Measurements from ENCODE around the gene TBC1D24.
"Not testable (repeated sequence)": the region's sequence is repeated elsewhere in the genome, so short reads cannot be mapped to it uniquely, and the experiment has no call there.

Gene TBC1D24

DNA sequence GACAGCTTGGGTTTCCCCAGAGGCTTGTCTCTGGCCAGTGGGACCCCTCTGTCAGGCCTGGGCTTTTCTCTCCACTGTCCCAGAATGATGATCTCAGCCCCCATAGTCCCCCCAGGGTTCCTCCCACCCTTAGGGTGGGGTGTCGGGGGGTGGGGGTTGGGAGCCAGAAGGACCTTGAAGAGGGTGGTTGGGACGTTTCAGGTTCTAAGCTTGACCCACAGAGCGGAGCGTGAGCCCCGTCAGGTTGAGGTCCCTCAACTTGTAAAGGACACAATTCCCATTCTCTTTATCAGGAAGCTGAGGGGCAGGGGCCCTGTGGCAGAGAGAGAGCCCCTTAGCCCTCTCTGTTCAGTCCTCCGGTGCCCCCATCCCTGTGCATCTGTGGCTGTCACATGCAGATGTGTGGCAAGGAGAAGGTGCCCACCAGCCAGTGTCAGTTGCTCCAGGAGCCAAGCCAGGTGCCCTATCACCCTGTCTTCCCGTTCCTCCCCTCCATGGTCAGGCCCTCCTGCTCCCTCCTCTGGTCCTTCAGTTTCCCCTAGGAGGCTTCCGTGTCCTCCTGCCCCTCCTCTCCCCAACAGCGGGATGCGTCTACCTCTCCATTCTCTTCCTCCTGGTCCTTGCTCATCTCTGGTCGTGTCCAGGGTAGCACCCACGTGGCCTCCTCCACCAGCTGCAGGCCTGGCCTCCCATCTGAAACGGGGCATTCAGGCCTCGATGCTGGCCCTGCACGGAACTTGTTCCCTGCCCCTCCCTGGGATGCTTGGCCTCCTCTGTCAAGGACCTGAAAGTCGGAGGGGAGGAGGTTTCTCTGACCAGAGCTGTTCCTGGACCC is 5.3 kb upstream of the TBC1D24 start:
- DNase-seq (ENCODE audit: low read depth) = no peak

DNA sequence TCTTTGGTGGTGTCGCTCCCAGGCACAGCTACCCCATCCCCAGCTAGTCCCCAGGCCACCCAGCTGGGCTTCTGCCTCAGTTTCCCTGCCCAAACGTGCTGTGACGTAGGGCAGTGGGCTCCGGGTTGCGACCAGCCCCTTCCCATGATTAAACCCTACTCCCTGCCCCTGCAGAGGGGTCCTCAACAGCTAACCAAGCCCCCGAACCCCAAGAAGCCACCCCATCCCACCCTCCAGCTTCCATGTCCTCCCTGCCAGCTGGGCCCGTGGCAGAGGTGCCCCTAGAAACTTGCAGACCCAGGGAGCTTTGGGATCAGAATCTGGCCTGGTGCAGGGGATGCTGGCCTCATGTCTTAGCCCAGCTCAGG is 4.7 kb upstream of the TBC1D24 start:
- DNase-seq (ENCODE audit: low read depth) = no peak

DNA sequence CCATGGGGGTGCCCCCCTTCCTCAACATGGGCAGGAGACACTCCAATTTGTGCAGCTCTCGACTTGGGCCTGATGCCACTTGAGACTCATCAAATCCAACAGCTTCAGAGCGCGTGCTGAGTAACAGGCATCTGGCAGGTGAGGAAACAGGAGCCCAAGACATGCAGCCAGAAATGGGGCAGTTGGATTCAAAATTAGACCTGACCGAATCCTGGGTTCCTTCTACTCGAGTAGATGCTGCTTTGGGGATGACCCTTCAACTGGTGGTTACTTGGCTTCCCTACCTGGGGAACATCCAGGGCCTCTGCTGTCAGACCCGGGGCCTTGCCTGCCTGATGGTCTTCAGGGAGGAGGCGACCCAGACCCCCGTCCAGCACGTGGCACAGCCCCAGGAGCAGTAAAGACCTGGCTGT is 4.3 kb upstream of the TBC1D24 start:
- no peak for DNase-seq (ENCODE audit: low read depth)

DNA sequence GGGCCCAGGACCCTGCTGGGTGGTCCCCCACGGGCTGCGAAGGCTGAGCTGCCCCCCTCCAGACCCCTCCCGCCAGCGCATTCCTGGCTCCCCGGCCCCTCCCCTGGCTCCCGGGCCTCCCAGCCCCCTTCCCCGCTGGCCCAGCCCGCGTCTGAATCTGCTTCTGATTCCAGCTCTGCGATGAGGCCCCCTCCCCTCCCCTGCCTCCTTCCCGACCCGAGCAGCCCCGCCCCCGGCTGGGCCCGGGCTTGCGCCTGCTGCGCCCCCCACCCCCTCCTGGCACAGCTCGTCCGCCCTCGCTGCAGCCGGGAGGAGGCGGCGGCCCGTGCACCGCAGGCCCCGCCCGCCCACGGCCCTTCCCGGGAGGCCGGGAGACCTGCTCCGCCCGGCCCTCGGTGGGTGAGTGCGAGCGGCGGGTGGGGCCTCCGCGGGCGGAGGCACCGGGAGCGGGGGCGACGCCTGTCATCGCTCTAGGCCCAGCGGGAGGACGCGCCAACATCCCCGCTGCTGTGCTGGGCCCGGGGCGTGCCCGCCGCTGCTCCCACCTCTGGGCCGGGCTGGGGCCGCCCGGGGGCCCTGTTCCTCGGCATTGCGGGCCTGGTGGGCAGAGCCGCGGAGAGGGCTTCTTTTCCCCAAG is 3.8 kb upstream of the TBC1D24 start, which contains the start of gene NTN3:
TSS of gene NTN3 (plus strand) at position 282 of the 637 bp plus-strand sequence. CDS start 405 bp downstream, outside the sequence.
- DNase-seq (ENCODE audit: low read depth) = no peak

DNA sequence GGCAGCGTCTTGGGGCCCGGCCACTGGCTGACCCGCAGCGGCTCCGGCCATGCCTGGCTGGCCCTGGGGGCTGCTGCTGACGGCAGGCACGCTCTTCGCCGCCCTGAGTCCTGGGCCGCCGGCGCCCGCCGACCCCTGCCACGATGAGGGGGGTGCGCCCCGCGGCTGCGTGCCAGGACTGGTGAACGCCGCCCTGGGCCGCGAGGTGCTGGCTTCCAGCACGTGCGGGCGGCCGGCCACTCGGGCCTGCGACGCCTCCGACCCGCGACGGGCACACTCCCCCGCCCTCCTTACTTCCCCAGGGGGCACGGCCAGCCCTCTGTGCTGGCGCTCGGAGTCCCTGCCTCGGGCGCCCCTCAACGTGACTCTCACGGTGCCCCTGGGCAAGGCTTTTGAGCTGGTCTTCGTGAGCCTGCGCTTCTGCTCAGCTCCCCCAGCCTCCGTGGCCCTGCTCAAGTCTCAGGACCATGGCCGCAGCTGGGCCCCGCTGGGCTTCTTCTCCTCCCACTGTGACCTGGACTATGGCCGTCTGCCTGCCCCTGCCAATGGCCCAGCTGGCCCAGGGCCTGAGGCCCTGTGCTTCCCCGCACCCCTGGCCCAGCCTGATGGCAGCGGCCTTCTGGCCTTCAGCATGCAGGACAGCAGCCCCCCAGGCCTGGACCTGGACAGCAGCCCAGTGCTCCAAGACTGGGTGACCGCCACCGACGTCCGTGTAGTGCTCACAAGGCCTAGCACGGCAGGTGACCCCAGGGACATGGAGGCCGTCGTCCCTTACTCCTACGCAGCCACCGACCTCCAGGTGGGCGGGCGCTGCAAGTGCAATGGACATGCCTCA is 3.1 kb upstream of the TBC1D24 start:
- DNase-seq (ENCODE audit: low read depth) = no peak

DNA sequence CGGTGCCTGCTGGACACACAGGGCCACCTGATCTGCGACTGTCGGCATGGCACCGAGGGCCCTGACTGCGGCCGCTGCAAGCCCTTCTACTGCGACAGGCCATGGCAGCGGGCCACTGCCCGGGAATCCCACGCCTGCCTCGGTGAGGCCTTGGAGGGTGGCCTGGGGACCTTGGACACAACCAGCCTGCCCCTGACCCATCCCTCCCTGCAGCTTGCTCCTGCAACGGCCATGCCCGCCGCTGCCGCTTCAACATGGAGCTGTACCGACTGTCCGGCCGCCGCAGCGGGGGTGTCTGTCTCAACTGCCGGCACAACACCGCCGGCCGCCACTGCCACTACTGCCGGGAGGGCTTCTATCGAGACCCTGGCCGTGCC is 2.5 kb upstream of the TBC1D24 start:
- no peak for DNase-seq (ENCODE audit: low read depth)

DNA sequence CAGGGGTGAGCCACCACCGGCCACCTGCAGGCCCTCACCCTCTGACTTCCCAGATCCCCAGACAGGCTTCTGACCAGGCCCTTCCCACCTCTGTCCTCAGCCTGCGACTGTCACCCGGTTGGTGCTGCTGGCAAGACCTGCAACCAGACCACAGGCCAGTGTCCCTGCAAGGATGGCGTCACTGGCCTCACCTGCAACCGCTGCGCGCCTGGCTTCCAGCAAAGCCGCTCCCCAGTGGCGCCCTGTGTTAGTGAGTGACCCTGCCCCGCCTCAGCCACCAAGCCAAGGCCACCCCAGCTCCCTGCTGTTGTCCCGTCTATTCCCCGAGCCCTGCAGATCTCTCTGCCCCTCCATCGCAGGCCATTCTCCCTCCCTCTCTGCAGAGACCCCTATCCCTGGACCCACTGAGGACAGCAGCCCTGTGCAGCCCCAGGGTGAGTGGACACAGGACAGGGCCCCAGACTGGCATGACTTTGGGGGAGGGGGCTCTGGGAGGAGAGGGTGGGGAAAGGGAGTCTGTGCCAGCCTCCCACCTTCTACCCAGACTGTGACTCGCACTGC is 2.0 kb upstream of the TBC1D24 start:
- no peak for DNase-seq (ENCODE audit: low read depth)

DNA sequence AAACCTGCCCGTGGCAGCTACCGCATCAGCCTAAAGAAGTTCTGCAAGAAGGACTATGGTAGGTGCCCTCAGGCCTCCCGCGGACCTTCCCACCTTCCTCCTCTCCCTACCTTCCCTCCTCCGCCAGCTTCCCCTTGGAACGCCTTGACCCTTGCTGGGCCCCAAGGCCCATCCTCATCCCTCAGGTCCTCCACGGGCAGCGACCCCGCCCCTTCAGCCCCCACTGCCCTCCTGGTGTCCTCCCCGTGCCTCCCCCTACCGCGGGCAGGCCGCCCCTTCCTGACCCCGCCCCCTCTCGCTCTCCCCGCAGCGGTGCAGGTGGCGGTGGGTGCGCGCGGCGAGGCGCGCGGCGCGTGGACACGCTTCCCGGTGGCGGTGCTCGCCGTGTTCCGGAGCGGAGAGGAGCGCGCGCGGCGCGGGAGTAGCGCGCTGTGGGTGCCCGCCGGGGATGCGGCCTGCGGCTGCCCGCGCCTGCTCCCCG is 1.4 kb upstream of the TBC1D24 start:
- DNase-seq (ENCODE audit: low read depth) = no peak

DNA sequence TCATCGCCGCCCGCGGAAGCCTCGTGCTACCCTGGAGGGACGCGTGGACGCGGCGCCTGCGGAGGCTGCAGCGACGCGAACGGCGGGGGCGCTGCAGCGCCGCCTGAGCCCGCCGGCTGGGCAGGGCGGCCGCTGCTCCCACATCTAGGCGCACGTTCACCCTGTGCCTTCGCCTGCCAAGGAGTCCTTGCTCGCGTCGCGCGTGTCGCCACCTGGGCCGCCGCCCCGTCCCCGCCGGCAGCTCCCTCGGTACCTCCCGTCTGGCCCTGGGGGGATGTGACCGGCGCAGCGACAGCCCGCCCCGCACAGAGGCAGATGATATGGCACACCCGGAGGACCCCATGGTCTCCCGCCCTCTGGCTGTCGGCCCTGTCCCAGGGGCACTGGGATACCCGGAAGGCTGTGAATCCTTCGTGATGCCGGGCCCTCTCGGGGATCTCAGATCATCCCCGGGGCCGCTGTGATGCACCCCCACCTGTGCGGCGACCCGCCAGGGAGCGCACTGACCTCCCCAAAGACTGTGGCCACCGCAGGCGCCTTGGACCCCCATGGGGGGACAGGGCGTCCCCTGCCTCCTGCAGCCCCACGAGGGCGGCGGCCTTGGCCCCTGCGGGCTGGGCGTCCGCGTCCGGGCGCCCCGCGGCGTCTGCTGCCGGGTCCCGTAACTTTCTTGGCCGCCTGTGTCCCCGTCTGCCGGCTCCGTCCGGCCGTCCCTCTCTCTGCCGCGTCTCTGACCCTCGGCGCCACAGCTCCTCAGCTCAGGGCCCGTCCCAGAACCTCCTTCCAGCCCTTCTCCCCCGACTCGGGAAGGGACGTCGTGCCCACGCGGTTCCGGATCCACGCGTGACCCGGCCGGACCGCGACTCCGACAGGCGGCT is 689 bp upstream of the TBC1D24 start:
- DNase-seq (ENCODE audit: low read depth) = no peak

DNA sequence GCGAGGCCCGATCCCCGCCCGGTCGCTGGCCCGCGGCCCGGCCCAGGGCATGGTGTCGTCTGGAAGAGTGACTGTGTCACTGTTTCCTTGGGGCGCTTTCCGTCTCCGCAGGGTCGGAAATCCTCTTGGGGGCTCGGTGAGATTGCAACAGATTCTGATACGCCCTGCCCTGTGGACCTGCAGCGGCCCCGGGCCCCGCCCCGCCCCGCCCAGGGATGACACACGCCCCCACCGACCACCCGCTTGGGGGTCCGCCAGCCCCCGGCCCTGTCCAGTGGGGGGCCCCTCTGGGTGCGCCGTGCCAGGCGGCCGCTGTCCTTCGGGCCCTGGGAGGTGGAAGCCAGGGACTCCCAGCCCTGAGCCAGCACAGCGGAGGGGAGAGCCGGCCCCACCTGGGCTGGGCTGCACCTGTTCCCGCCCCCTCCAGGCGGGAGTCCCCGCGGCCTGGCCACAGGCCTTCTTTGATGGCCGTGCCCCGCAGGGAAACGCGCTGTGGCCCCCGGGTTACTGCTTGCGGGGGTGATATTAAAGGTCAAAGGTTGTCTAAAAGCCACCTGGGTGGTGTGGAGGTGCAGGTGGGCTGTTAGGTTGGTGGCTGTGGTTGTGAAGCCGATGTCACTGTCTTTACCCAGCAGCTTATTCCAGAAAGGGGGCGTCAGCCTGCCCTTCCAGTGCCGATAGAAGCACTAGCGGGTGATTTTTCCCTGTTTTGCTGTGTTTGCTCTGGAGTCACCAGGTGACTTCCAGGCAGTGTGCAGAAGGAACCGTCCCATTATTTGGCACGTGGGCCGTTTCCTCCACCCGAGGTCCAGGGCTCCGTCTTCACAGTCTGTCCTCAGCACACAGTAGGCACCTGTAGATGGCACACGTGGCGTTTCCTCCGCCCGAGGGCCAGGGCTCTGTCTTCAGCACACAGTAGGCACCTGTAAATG is 752 bp downstream of the TBC1D24 start:
- no peak for DNase-seq (ENCODE audit: low read depth)

DNA sequence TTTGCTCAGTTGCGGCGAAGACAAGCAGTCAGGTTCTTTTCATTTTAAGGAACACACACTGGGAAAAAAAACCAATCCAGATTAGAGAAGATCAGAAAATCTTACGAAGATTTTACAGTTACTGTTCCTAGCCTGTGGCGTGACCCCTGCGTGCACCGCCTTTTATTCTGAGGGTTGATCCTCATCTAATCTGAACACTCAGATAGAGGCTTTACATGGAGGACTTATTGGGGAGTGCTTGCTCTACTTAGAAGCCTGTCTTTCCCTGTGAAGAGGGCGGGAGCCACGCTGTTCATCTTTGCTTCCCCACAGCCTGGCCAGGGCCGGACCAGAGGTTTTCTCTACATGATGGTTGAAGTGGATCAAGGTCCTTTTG is 1.4 kb downstream of the TBC1D24 start:
- DNase-seq (ENCODE audit: low read depth) = no peak

DNA sequence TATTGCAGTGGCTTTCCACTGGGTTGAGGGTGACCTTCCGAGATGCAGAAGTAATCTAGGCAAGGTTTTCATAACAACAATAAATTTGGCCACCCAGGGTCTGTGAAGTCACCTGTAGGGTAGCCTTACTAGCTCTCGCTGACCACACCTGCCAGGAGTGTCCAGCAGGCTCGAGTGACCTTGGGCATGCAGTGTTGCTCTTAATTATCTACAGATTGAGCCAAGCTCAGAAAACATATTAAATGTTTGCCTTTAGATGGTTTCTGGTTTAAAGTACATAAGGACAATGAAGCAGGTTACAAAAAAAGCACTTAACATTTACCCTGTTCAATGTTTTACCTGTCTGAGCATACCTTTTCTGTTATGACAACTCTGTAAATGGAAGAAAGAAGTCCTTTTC is 1.8 kb downstream of the TBC1D24 start:
- DNase-seq (ENCODE audit: low read depth) = no peak

DNA sequence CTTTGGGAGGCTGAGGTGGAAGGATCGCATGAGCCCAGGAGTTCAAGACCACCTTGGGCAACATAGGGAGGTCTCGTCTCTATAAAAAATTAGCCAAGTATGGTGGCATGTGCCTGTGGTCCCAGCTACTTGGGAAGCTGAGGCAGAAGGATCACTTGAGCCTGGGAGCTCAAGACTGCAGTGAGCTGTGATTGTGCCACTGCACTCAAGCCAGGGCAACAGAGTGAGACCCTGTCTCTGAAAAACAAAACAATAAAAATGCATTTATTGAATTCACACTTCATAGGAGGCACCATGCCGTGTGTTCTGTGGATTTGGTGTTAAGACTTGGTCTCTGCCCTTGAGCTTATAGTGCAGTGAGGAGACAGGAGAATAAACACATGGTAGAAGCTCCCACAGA is 2.4 kb downstream of the TBC1D24 start:
- DNase-seq (ENCODE audit: low read depth) = no peak

DNA sequence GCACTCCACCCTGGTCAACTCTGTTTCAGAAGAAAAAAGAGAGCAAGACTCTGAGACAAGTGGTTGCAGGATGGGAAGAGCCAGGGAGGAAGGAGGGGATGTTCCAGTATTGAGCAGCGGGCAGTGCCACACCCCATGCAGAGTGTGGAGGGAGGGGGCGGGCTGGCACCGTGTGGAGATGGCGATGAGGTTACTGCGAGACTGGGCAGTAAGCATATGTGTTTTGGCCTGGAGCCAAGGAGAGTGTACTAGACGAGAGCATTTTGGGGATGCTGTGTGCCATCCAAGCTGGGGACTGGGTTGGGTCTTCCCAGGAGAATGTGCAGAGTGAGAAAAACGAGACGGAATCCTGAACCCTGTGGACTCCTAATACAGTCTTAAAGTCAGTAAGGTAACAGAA is 3.4 kb downstream of the TBC1D24 start:
- DNase-seq (ENCODE audit: low read depth) = no peak

DNA sequence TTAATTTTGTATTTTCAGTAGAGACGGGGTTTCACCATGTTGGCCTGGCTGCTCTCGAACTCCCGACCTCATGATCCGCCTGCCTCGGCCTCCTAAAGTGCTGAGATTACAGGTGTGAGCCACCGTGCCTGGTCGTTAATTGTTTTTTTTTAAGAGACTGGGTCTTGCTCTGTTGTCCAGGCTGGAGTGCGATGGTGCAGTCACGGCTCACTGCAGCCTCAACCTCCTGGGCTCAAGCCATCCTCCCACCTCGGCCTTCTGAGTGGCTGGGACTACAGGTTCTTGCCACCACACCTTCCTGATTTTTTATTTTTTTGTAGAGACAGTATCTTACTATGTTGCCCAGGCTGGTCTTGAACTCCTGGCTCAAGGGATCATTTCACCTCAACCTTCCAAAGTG is 5.1 kb downstream of the TBC1D24 start:
- not testable (repeated sequence) for DNase-seq (ENCODE audit: low read depth)

DNA sequence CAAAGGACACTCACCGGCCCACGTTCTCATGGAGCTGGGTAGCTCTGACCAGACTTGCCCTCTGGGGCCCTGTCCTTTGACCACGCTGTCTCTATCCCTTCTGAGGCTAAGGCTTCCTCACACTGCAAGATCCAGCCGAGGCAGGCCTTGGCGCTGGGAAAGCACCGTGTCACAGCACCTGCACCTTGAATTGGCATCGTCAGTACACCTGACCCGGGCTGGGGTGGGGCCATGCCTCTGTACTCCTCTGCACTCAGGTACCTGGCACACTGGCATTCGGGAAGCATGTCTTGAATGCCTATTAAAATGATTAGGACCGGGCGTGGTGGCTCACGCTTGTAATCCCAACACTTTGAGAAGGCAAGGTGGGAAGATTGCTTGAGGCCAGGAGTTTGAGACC is 6.0 kb downstream of the TBC1D24 start:
- no peak for DNase-seq (ENCODE audit: low read depth)

DNA sequence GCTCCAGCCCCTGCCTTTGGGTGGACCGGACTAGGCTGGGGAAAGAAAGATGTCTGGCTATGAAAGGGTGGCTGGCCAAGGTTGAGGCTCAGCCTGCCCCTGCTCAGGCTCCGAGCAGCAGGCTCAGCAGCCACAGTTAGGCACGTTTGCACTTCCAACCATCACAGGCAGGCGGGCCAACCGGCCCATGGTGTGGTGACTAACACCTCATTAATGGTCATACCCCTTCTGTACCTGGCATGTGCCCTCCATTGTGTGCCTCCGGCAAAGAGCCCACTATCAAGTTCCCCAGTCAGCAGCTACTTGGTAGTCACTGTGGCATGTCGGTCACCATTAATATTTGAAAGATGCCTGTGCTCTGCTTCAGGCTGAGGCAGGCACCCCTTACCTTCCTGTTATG is 6.7 kb downstream of the TBC1D24 start:
- DNase-seq (ENCODE audit: low read depth) = no peak

DNA sequence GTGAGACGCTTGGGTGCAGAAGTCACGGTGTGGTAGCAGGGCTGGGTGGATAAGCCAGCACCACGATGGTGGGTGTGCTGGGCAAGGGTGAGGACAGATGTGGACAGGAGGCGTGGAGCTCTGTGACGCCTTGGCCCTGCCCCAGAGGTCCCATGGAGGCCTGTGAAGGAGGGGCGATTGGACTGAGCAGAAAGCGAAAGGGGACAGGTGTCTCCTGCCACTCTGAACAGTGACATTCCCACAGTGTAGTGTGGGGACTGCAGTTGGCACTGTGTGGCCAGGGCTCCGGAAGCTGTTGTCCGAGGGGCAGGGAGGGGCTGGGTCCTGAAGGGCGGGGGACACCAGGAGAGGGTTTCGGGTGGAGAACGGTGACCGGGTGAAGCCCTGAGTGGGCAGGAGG is 7.3 kb downstream of the TBC1D24 start:
- DNase-seq (ENCODE audit: low read depth) = no peak

DNA sequence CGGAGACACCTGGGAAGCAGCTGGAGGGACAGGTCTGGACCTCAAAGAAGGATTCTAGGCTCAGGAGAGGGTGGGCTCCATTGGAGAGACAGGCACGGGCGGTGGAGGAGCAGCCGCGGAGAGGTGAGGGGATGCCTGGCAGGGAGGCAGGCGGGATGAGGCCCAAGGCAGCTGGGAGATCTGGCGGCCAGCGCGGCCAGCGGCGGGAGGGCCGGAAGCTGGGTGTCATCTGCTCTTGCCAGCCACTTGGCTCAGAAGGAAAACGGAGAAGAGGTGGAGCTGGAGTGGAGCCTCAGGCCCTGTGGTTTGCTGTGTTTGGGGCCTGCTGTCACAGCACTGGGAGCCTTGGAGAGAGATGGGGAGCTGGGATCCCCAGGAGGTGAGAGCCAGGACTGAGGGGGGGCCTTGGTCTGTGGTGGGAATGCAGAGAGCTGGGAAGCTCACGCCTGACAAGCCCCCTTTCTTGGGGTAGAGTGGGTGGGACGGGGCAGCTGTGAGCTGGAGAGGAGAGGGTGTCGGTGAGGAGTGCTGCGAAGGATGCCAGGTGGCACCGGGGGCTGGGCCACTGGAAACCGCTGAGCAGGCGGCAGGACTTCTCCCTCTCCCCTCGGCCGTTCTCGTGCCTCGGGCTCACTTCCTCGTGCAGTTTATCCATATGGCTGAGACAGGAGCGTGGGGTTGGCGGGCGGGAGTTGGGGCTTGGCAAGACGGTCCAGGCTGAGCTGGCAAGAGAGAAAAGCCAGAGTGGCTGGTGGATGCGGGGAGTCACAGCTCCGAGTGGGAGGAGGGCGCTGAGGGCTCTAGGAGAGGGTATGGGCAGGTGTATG is 8.0 kb downstream of the TBC1D24 start:
- DNase-seq (ENCODE audit: low read depth) = peak; percentile 50

Data from stromal cell of bone marrow (primary cell).